HepG2 (cell line): ENCODE results near the gene CCDC106. TPM values are rescaled to one million over a fixed set of nuclear protein-coding genes. Genes with fewer than 3 reads are reported as not detected.

Source experiments
- ATF7 ChIP-seq, 2 experiments: fragments of 450-650 bp in 1 of 2; sonication (generic) in 1 of 2; formaldehyde crosslinking in 1 of 2; IDR thresholded peaks; 2 replicates each; pipeline versions ENCODE4 v1.4.0 to v1.6.1; 2016 to 2020; ENCODE audit warnings: antibody characterized with exemption in 1 of 2, mild to moderate bottlenecking in 1 of 2, missing genetic modification reagents in 1 of 2
- BORCS8-MEF2B ChIP-seq: sonication (generic); formaldehyde crosslinking; IDR thresholded peaks from 2 replicates; pipeline ENCODE4 v1.8.0; 2022; ENCODE audit warnings: mild to moderate bottlenecking, missing genetic modification reagents
- GMEB2 ChIP-seq: IDR thresholded peaks from 2 replicates; pipeline ENCODE4 v1.6.1; 2016; ENCODE audit warnings: missing biosample characterization, missing genetic modification reagents, low read depth
- HCFC1 ChIP-seq: fragments of 150-350 bp; IDR thresholded peaks from 2 replicates; pipeline ENCODE4 v1.6.1; 2014; ENCODE audit warnings: low read depth, low read length
- HINFP ChIP-seq: sonication (generic); formaldehyde crosslinking; IDR thresholded peaks from 2 replicates; pipeline ENCODE4 v1.4.0; 2020; ENCODE audit warnings: low read depth, mild to moderate bottlenecking, missing genetic modification reagents
- JUN ChIP-seq: sonication (generic); formaldehyde crosslinking; IDR thresholded peaks from 2 replicates; pipeline ENCODE4 v1.4.0; 2020; ENCODE audit warnings: mild to moderate bottlenecking, missing genetic modification reagents
- RBM39 ChIP-seq: fragments of 200-400 bp; formaldehyde crosslinking; IDR thresholded peaks from one replicate; pipeline ENCODE4 v1.6.1; 2018; ENCODE audit warnings: antibody characterized with exemption, mild to moderate bottlenecking, low read depth, low read length; ENCODE audit not compliant: poor library complexity, severe bottlenecking
- THRA ChIP-seq: sonication (generic); formaldehyde crosslinking; IDR thresholded peaks from 2 replicates; pipeline ENCODE4 v1.4.0; 2020; ENCODE audit warnings: missing genetic modification reagents, borderline replicate concordance
- ZBTB3 ChIP-seq: sonication (generic); formaldehyde crosslinking; IDR thresholded peaks from 2 replicates; pipeline ENCODE4 v1.4.0; 2020; ENCODE audit warnings: low read depth, mild to moderate bottlenecking, moderate library complexity, missing genetic modification reagents, borderline replicate concordance
- ZFP90 ChIP-seq: sonication (generic); formaldehyde crosslinking; IDR thresholded peaks from 2 replicates; pipeline ENCODE4 v1.8.0; 2022; ENCODE audit warnings: missing genetic modification reagents, mild to moderate bottlenecking, inconsistent platforms, borderline replicate concordance
- ZNF350 ChIP-seq: sonication (generic); formaldehyde crosslinking; IDR thresholded peaks from 2 replicates; pipeline ENCODE4 v1.4.0; 2020; ENCODE audit warnings: mild to moderate bottlenecking, low read depth, missing genetic modification reagents, borderline replicate concordance
- ZNF501 ChIP-seq: sonication (generic); formaldehyde crosslinking; IDR thresholded peaks from 2 replicates; pipeline ENCODE4 v1.5.1; 2020; ENCODE audit warnings: mild to moderate bottlenecking, moderate library complexity, missing genetic modification reagents
- ZNF644 ChIP-seq: IDR thresholded peaks from 2 replicates; pipeline ENCODE4 v1.6.1; 2016; ENCODE audit warnings: low read depth
- ZNF646 ChIP-seq: sonication (generic); formaldehyde crosslinking; IDR thresholded peaks from 2 replicates; pipeline ENCODE4 v1.9.0; 2021; ENCODE audit warnings: mild to moderate bottlenecking, missing genetic modification reagents
- ZNF709 ChIP-seq: sonication (generic); formaldehyde crosslinking; IDR thresholded peaks from 2 replicates; pipeline ENCODE4 v1.5.0; 2020; ENCODE audit warnings: mild to moderate bottlenecking, missing genetic modification reagents
- ZNF749 ChIP-seq: sonication (generic); formaldehyde crosslinking; IDR thresholded peaks from 2 replicates; pipeline ENCODE4 v1.8.0; 2022; ENCODE audit warnings: mild to moderate bottlenecking, missing genetic modification reagents, moderate library complexity, borderline replicate concordance
- ZNF839 ChIP-seq: sonication (generic); formaldehyde crosslinking; IDR thresholded peaks from 2 replicates; pipeline ENCODE4 v1.4.0; 2020; ENCODE audit warnings: missing genetic modification reagents, mild to moderate bottlenecking, borderline replicate concordance
- polyA plus RNA-seq, 8 experiments: library from polyadenylated mRNA; depleted of rRNA in 3 of 8; stranded (reverse) in 7 of 8; unstranded in 1 of 8; fragments of >200 nt; fragmentation: Illumina TruSeq in 4 of 8; extraction: Trizol in 4 of 8; gene quantifications; 2 replicates each; pipeline versions ENCODE4 v1.2.1 to v1.2.3, GENCODE V29; 2011 to 2016; ENCODE audit warnings: low read depth in 4 of 8, missing spikeins in 1 of 8, mixed read lengths in 1 of 8; ENCODE audit not compliant: insufficient read depth in 1 of 8
- total RNA-seq, 5 experiments: library from RNA; depleted of rRNA; stranded (reverse); fragments of >200 nt; fragmentation: Illumina TruSeq; extraction: Trizol; gene quantifications; 2 replicates each; pipeline ENCODE4 v1.2.3, GENCODE V29; 2016; ENCODE audit warnings: low read depth in 1 of 5

The CCDC106 gene
- total and polyA plus RNA-seq, 2 of the 13 experiments (the other 11 are each of a cell fraction or from before 2014, with no cell fraction given), result 4.7 to 8.8 TPM

- TF ChIP-seq HINFP (CRISPR knock-in tag), result 0 out of 2 replicates have a peak, but pooled peaks have one; percentile 38
- TF ChIP-seq ZBTB3 (CRISPR knock-in tag), result no peak
- TF ChIP-seq HCFC1, result peak; percentile 71
- peak; percentile 51; the same call in 1 of the 2 replicates for TF ChIP-seq ZNF501
- TF ChIP-seq ZFP90 (CRISPR knock-in tag), result 0 out of 2 replicates have a peak, but pooled peaks have one; percentile 24
- no peak for TF ChIP-seq ZNF839 (CRISPR knock-in tag)
- TF ChIP-seq ZNF644 (CRISPR knock-in tag), result no peak
- TF ChIP-seq GMEB2 (CRISPR knock-in tag), result no peak
- peak; percentile 68 for TF ChIP-seq RBM39
- TF ChIP-seq JUN (CRISPR knock-in tag), result no peak
- TF ChIP-seq ZNF646, result no peak
- TF ChIP-seq THRA (CRISPR knock-in tag), result no peak
- peak; percentile 18; the same call in 1 of the 2 replicates for TF ChIP-seq ZNF749 (CRISPR knock-in tag)
- TF ChIP-seq ZNF350, result peak; percentile 73; the same call in 1 of the 2 replicates
- no peak for TF ChIP-seq ATF7 (IDR thresholded peaks at IDR 0.05)
- TF ChIP-seq ATF7 (CRISPR knock-in tag; IDR thresholded peaks at IDR 0.05), result no peak
- TF ChIP-seq BORCS8-MEF2B (CRISPR knock-in tag), result no peak; the same call in 1 of the 2 replicates
- no peak for TF ChIP-seq ZNF709 (CRISPR knock-in tag)
These were observed 27.0 kb downstream of the CCDC106 start, which contains the start of gene EPN1 (continued) for GRCh38 chr19:55674841-55675660.
